ENCODE measurements around the gene HOXB3. TPM values are rescaled to one million over a fixed set of nuclear protein-coding genes. Genes with fewer than 3 reads are reported as not detected.

Gene HOXB3
- total and polyA plus RNA-seq, 2 of the 4 experiments (the other 2 are of a cell fraction): 6.3 to 59.6 TPM

DNA sequence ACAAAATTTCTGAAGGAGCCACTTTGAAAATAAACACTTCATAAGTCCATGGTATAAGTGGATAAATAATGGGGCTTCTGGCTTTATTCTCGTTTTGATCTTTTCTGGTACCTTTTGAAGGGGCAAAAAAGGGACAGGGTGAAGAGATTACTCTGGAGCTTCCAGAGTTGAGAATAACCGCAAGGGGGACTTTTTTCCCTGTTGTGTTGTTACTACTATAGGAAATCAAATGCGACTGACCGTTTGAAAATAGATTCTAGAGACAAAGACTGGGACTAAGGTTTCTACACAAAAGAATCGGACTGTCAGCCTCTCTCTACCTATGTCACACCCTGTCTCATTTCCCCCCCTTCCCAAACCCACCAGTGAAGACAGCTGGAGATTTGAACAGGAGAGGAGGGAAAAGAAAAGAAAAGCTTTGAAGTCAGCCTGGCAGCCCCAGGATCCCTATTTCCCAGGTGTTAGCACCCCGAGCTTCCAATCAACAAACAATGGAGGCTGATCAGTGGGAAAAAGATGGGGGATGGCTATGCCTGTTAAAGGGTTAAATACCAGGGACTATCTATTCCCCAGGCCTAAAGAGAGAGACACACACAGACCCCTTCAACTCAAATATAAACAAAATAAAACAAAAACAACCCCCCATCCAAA, 20.2 kb downstream of the HOXB3 start:
- Histone ChIP-seq H3K9me1 (ENCODE audit: insufficient read depth, low read length) (peaks cover 20% of the 10 kb centered on the region), H2BK120ac (ENCODE audit: low read depth, low read length) (peak overlapping the region; percentile 78), H2AK5ac (ENCODE audit: low read depth, low read length) (peak overlapping the region; percentile 78), H2BK5ac (ENCODE audit: low read depth, low read length, poor library complexity, severe bottlenecking) (peak overlapping the region; percentile 99), H3K18ac (ENCODE audit: low read depth, low read length) (peak overlapping the region; percentile 73), H3K27me3 (ENCODE audit: control insufficient read depth, insufficient read depth, low read length) (no peaks in the 10 kb centered on the region), H2AK9ac (replicated peaks; ENCODE audit: low read depth, low read length, poor library complexity) (peak overlapping the region; percentile 94), H4K20me1 (ENCODE audit: insufficient read depth, low read length) (peaks cover 17% of the 10 kb centered on the region), H2AFZ (replicated peaks; ENCODE audit: low read length, poor library complexity) (peak overlapping the region; percentile 5), H3K4me2 (ENCODE audit: low read depth, low read length) (peak overlapping the region; percentile 83), H4K5ac (ENCODE audit: low read depth, low read length) (peak overlapping the region; percentile 79), H3K79me1 (ENCODE audit: low read depth in 1 of 2, low read length in 2 of 2) (peaks cover 0 to 13% of the 10 kb centered on the region in 2 experiments; a peak in 1 of 4 replicates), H3K23ac (ENCODE audit: low read depth, low read length) (peak overlapping the region; percentile 100), H3K56ac (ENCODE audit: extremely low read depth, insufficient read depth, low read length) (peak overlapping the region; percentile 96), H2BK20ac (ENCODE audit: low read depth, low read length) (peak overlapping the region; percentile 84), H4K91ac (ENCODE audit: insufficient read depth, low read depth, low read length) (peak overlapping the region; percentile 95), H3K9me3 (ENCODE audit: control insufficient read depth, insufficient read depth, low read length) (no peaks in the 10 kb centered on the region), H4K8ac (ENCODE audit: low read depth in 2 of 2, low read length in 2 of 2) (peak overlapping the region; percentile 77 to 97), H3K4me1 (ENCODE audit: control insufficient read depth, insufficient read depth, low read length) (peaks cover 51% of the 10 kb centered on the region), H3K4ac (ENCODE audit: low read depth, low read length) (peak overlapping the region; percentile 97), H3K27ac (ENCODE audit: insufficient read depth, low read length) (peak overlapping the region; percentile 99), H2BK15ac (ENCODE audit: low read depth, low read length) (peak overlapping the region; percentile 74; the same call in 2 of the 3 replicates), H3K14ac (replicated peaks; ENCODE audit: low read depth, low read length) (peak overlapping the region; percentile 98), H3K4me3 (ENCODE audit: insufficient read depth, low read depth, low read length) (peak overlapping the region; percentile 45), H3K9ac (ENCODE audit: low read depth, low read length) (peak overlapping the region; percentile 96), H3K36me3 (ENCODE audit: control insufficient read depth, insufficient read depth, low read length) (peaks cover 53% of the 10 kb centered on the region)
- ChIA-PET POLR2A (ENCODE audit: unreplicated experiment) (interaction anchor here (0.5 to 1.3 kb wide), 5 partner anchors 13 to 23 kb away, joined by 3 to 6 read pairs (median 4); no protein-coding TSS in a partner anchor), CTCF (interaction anchor here (0.6 to 0.7 kb wide), 2 partner anchors 28 to 83 kb away, joined by 3 read pairs; no protein-coding TSS in a partner anchor)
- intact Hi-C loops (cut with micrococcal nuclease) (loop anchor here (2.0 kb wide), 1 partner anchor 23 kb away; the partner anchor contains the start of gene HOXB5), in situ Hi-C loops (cut with MboI; ENCODE audit: low sequenced_read_pairs) (no loop called here), dilution Hi-C loops (cut with HindIII; ENCODE audit: low sequenced_read_pairs, unreplicated experiment) (no loop called here)
- ATAC-seq (ENCODE audit: low read depth) (no peak), DNase-seq (peak; percentile 55)
- no TSS peak for BruUV-seq (replicated peaks)
- 0% methylated on average over 1 of the region's 6 CpGs; no CpG with 5 or more reads in 1 of the 2 experiments for WGBS, 2 experiments (ENCODE audit: extremely low coverage in 2 of 2, insufficient read length in 1 of 2)
- TF ChIP-seq NFE2L2 (IDR thresholded peaks at IDR 0.05; ENCODE audit: low read depth, low read length) (no peak), RFX5 (IDR thresholded peaks at IDR 0.05; ENCODE audit: low read depth, low read length) (no peak), CHD1 (IDR thresholded peaks at IDR 0.05; ENCODE audit: low read depth, low read length) (no peak), MAZ (IDR thresholded peaks at IDR 0.05; ENCODE audit: borderline replicate concordance, low read depth, low read length) (no peak), MXI1 (IDR thresholded peaks at IDR 0.05; ENCODE audit: borderline replicate concordance, low read depth, low read length) (no peak), MAFK (IDR thresholded peaks at IDR 0.05; ENCODE audit: low read depth, low read length) (no peak), CEBPB (IDR thresholded peaks at IDR 0.05; ENCODE audit: low read depth, low read length) (no peak), RAD21 (IDR thresholded peaks at IDR 0.05; ENCODE audit: low read length) (0 out of 2 replicates have a peak, but pooled peaks have one; percentile 24), RCOR1 (IDR thresholded peaks at IDR 0.05; ENCODE audit: insufficient replicate concordance, low read length) (no peak), SMC3 (IDR thresholded peaks at IDR 0.05; ENCODE audit: low read depth, low read length) (no peak)
- TF ChIP-seq, protein P1, sequence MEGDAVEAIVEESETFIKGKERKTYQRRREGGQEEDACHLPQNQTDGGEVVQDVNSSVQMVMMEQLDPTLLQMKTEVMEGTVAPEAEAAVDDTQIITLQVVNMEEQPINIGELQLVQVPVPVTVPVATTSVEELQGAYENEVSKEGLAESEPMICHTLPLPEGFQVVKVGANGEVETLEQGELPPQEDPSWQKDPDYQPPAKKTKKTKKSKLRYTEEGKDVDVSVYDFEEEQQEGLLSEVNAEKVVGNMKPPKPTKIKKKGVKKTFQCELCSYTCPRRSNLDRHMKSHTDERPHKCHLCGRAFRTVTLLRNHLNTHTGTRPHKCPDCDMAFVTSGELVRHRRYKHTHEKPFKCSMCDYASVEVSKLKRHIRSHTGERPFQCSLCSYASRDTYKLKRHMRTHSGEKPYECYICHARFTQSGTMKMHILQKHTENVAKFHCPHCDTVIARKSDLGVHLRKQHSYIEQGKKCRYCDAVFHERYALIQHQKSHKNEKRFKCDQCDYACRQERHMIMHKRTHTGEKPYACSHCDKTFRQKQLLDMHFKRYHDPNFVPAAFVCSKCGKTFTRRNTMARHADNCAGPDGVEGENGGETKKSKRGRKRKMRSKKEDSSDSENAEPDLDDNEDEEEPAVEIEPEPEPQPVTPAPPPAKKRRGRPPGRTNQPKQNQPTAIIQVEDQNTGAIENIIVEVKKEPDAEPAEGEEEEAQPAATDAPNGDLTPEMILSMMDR (conservative IDR thresholded peaks at IDR 0.05; ENCODE audit: low read depth, low read length): peak; percentile 24; the same call in 1 of the 2 replicates
- TF ChIP-seq, protein P2, sequence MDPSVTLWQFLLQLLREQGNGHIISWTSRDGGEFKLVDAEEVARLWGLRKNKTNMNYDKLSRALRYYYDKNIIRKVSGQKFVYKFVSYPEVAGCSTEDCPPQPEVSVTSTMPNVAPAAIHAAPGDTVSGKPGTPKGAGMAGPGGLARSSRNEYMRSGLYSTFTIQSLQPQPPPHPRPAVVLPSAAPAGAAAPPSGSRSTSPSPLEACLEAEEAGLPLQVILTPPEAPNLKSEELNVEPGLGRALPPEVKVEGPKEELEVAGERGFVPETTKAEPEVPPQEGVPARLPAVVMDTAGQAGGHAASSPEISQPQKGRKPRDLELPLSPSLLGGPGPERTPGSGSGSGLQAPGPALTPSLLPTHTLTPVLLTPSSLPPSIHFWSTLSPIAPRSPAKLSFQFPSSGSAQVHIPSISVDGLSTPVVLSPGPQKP (IDR thresholded peaks at IDR 0.05; ENCODE audit: borderline replicate concordance, low read depth, low read length): no peak
